HCT116 (cell line): ENCODE measurements around the gene TENM4.
"Not testable (repeated sequence)": the region's sequence is repeated elsewhere in the genome, so short reads cannot be mapped to it uniquely, and the experiment has no call there.

Experiments
- ATF3 ChIP-seq: IDR thresholded peaks from 2 replicates; pipeline ENCODE4 v1.6.1; 2012
- CEBPB ChIP-seq: IDR thresholded peaks from 2 replicates; pipeline ENCODE4 v1.6.1; 2012; ENCODE audit warnings: low read depth
- EZH2 ChIP-seq: fragments of 200-600 bp; sonication (generic); IDR thresholded peaks from 2 replicates; pipeline ENCODE4 v1.6.1; 2017; ENCODE audit warnings: antibody characterized with exemption, mixed run types
- EZH2phosphoT487 ChIP-seq: fragments of 200-600 bp; IDR thresholded peaks from 2 replicates; pipeline ENCODE4 v1.6.1; 2018; ENCODE audit warnings: antibody characterized with exemption, borderline replicate concordance
- JUND ChIP-seq: IDR thresholded peaks from 2 replicates; pipeline ENCODE4 v1.6.1; 2012
- POLR2A ChIP-seq: IDR thresholded peaks from 2 replicates; pipeline ENCODE4 v1.7.0; 2011; ENCODE audit warnings: borderline replicate concordance; ENCODE audit not compliant: insufficient read depth, insufficient read length; ENCODE audit errors: extremely low read depth
- REST ChIP-seq: IDR thresholded peaks from 2 replicates; pipeline ENCODE4 v1.6.1; 2012; ENCODE audit warnings: low read depth
- SIN3A ChIP-seq: IDR thresholded peaks from 2 replicates; pipeline ENCODE4 v1.6.1; 2012; ENCODE audit warnings: low read depth
- TCF7L2 ChIP-seq: IDR thresholded peaks from 2 replicates; pipeline ENCODE4 v1.7.0; 2011; ENCODE audit warnings: borderline replicate concordance, inconsistent platforms; ENCODE audit not compliant: insufficient read depth, insufficient read length; ENCODE audit errors: extremely low read depth
- ZNF274 ChIP-seq: fragments of 200-500 bp; sonication (Bioruptor generic); IDR thresholded peaks from 2 replicates; pipeline ENCODE4 v1.6.1; 2014; ENCODE audit warnings: mild to moderate bottlenecking, low read depth, low read length, inconsistent platforms
- TF ChIP-seq, protein P1 (sequence below), 3 experiments: fragments of 200-600 bp in 1 of 3; sonication (generic) in 1 of 3; IDR thresholded peaks in 2 of 3; conservative IDR thresholded peaks in 1 of 3; 2 replicates each; pipeline ENCODE4 v1.5.1; 2012 to 2017; ENCODE audit warnings: low read depth in 2 of 3, low read length in 2 of 3, antibody characterized with exemption in 1 of 3, borderline replicate concordance in 1 of 3, control low read depth in 1 of 3, mild to moderate bottlenecking in 1 of 3, mixed read lengths in 1 of 3, mixed run types in 1 of 3, moderate library complexity in 1 of 3; ENCODE audit not compliant: insufficient read depth in 1 of 3

DNA sequence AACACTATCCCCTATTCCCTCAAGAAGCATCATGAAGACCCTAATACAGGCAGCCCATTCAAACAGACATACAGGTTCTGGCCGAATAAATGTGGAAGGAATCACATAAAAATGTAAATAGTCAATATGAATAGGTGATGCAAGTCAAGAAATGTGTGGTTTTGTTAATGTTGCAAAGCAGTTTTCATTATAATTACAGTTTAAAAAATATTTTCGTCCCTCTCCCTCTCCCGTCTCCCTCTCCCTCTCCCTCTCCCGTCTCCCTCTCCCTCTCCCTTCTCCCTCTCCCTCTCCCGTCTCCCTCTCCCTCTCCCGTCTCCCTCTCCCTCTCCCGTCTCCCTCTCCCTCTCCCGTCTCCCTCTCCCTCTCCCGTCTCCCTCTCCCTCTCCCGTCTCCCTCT, 250.3 kb downstream of the TENM4 start:
- TF ChIP-seq, protein P1, sequence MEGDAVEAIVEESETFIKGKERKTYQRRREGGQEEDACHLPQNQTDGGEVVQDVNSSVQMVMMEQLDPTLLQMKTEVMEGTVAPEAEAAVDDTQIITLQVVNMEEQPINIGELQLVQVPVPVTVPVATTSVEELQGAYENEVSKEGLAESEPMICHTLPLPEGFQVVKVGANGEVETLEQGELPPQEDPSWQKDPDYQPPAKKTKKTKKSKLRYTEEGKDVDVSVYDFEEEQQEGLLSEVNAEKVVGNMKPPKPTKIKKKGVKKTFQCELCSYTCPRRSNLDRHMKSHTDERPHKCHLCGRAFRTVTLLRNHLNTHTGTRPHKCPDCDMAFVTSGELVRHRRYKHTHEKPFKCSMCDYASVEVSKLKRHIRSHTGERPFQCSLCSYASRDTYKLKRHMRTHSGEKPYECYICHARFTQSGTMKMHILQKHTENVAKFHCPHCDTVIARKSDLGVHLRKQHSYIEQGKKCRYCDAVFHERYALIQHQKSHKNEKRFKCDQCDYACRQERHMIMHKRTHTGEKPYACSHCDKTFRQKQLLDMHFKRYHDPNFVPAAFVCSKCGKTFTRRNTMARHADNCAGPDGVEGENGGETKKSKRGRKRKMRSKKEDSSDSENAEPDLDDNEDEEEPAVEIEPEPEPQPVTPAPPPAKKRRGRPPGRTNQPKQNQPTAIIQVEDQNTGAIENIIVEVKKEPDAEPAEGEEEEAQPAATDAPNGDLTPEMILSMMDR (IDR thresholded peaks at IDR 0.05 in 2 of 3, conservative IDR thresholded peaks at IDR 0.05 in 1 of 3; ENCODE audit: borderline replicate concordance in 1 of 3, insufficient read depth in 1 of 3, low read depth in 2 of 3, low read length in 2 of 3), result not testable (repeated sequence)
- not testable (repeated sequence) for TF ChIP-seq EZH2phosphoT487, EZH2, SIN3A, REST, JUND, CEBPB, POLR2A, ATF3, TCF7L2, ZNF274
